PC-3 (cell line): ENCODE data around the gene CRAMP1. TPM values are rescaled to one million over a fixed set of nuclear protein-coding genes. Genes with fewer than 3 reads are reported as not detected.

Experiments used
- ATAC-seq: fragments of 200-7000 bp; cut with Tn5 transposase; 2 replicates; pipeline ENCODE4 v1.9.1; 2020; ENCODE audit warnings: mild to moderate bottlenecking, moderate library complexity
- BruUV-seq: library from RNA; stranded (reverse); fragments of 400-500 nt; replicated peaks from 2 replicates; lab custom pipeline; 2021; lab: Mats Ljungman, UMichigan
- CTCF ChIA-PET: fragments of 300-600 bp; sonication (Branson Sonifier 250); formaldehyde crosslinking; loops from one replicate; lab custom pipeline; 2022; ENCODE audit warnings: antibody characterized with exemption; lab: Charles Lee
- POLR2A ChIA-PET: fragments of 300-600 bp; sonication (Branson Sonifier 250); formaldehyde crosslinking; loops from one replicate; lab custom pipeline; 2022; ENCODE audit warnings: antibody characterized with exemption; ENCODE audit not compliant: unreplicated experiment; lab: Charles Lee
- DNase-seq: peaks from one replicate; pipeline ENCODE4 v3.0.0-alpha.2; 2015
- H2AFZ ChIP-seq: fragments of 300-600 bp; sonication (generic); 2 replicates; pipeline ENCODE4 v1.6.0; 2016; ENCODE audit warnings: antibody characterized with exemption, low read length
- H3F3A ChIP-seq: fragments of 300-600 bp; sonication (generic); one replicate; pipeline ENCODE4 v1.6.0; 2017; ENCODE audit warnings: antibody characterized with exemption, low read length, control low read depth, mild to moderate bottlenecking; ENCODE audit not compliant: unreplicated experiment
- H3K27ac ChIP-seq: fragments of 300-600 bp; sonication (generic); 2 replicates; pipeline ENCODE4 v1.5.1; 2016; ENCODE audit warnings: mild to moderate bottlenecking, low read length
- H3K27me3 ChIP-seq: fragments of 300-600 bp; sonication (generic); 2 replicates; pipeline ENCODE4 v1.6.1; 2016; ENCODE audit warnings: low read length, mixed read lengths
- H3K36me3 ChIP-seq: fragments of 300-600 bp; sonication (generic); 2 replicates; pipeline ENCODE4 v1.6.1; 2016; ENCODE audit warnings: low read depth, mixed run types, low read length, mixed read lengths
- H3K4me1 ChIP-seq: fragments of 300-600 bp; sonication (generic); 2 replicates; pipeline ENCODE4 v1.5.1; 2016; ENCODE audit warnings: low read length; ENCODE audit not compliant: insufficient read depth
- H3K4me2 ChIP-seq: fragments of 300-600 bp; sonication (generic); 2 replicates; pipeline ENCODE4 v1.6.0; 2016; ENCODE audit warnings: low read length
- H3K4me3 ChIP-seq: fragments of 300-600 bp; sonication (generic); 2 replicates; pipeline ENCODE4 v1.5.1; 2016; ENCODE audit warnings: mild to moderate bottlenecking, low read length, mixed read lengths
- H3K79me2 ChIP-seq: fragments of 300-600 bp; sonication (generic); 2 replicates; pipeline ENCODE4 v1.6.1; 2017; ENCODE audit warnings: low read length, mixed read lengths
- H3K9ac ChIP-seq: fragments of 300-600 bp; sonication (generic); 2 replicates; pipeline ENCODE4 v1.6.0; 2016; ENCODE audit warnings: mild to moderate bottlenecking, low read length
- H3K9me2 ChIP-seq: fragments of 300-600 bp; sonication (generic); replicated peaks from 2 replicates; pipeline ENCODE4 v1.6.1; 2016; ENCODE audit warnings: mixed run types, low read length, mixed read lengths
- H3K9me3 ChIP-seq: fragments of 300-600 bp; sonication (generic); 2 replicates; pipeline ENCODE4 v1.6.1; 2016; ENCODE audit warnings: low read length, mixed read lengths
- H4K20me1 ChIP-seq: fragments of 300-600 bp; sonication (generic); 2 replicates; pipeline ENCODE4 v1.6.1; 2016; ENCODE audit warnings: low read length, mixed read lengths
- EZH2 ChIP-seq: fragments of 300-600 bp; sonication (generic); IDR thresholded peaks from one replicate; pipeline ENCODE4 v1.6.1; 2017; ENCODE audit warnings: antibody characterized with exemption, mild to moderate bottlenecking, low read length; ENCODE audit not compliant: unreplicated experiment
- EZH2phosphoT487 ChIP-seq: fragments of 300-600 bp; sonication (generic); IDR thresholded peaks from 2 replicates; pipeline ENCODE4 v1.6.1; 2018; ENCODE audit warnings: mild to moderate bottlenecking, antibody characterized with exemption, low read length, borderline replicate concordance
- intact Hi-C: fragments of 100-400 bp; cut with micrococcal nuclease; formaldehyde crosslinking; loops from 2 replicates; pipeline ENCODE4 v1.9.0; 2023
- total RNA-seq: library from RNA; depleted of rRNA; stranded (reverse); fragments of >200 nt; gene quantifications from 2 replicates; pipeline ENCODE4 v1.2.3, GENCODE V29; 2014
- TF ChIP-seq, protein P1 (sequence below): fragments of 300-600 bp; sonication (generic); conservative IDR thresholded peaks from 2 replicates; pipeline ENCODE4 v1.5.1; 2017; ENCODE audit warnings: antibody characterized with exemption, low read depth, mild to moderate bottlenecking, low read length

CRAMP1 gene
- total RNA-seq, 1 experiment from 2014 or later, result 8.5 TPM

DNA sequence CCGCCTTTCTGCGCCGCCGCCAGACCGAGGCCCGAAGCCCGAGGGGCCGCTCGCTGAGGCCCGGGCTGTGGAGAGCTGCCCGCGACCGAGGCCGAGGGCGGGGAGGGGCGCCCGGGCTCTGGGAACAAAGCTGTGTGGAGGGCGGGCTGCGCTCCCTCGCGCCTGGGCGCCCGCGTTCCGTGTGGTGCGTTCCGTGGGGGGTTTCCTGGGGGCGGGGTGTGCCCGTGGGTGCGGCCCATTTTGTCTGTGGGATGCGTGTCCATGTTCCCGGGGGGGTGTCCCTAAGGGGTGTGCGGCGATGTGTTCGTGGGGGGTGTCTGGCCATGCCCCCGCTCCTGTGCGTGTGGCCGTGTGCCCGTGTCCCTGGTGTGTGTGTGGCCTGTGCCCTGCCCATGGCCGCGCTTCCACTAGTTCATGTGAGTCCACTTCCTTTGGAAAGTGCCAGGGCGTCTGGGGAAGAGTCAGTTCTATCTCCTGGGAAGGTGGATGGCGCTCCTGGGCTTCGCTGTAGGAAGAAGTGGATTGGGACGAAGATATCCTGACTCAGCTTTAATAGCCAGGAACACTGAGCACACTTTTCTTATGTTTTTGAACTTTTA, 66.4 kb downstream of the CRAMP1 start:
- POLR2A ChIA-PET, result interaction anchor here (0.6 to 1.5 kb wide), 4 partner anchors 27 to 104 kb away, joined by 3 to 26 read pairs (median 5); partner anchors contain the start of genes CRAMP1, IFT140, MAPK8IP3 and NUBP2
- ATAC-seq (peak; percentile 34), DNase-seq (peak; percentile 48)
- H3K4me2 ChIP-seq, result peak overlapping the region; percentile 99
- TF ChIP-seq EZH2phosphoT487 (no peak), EZH2 (no peak)
- TF ChIP-seq, protein P1, sequence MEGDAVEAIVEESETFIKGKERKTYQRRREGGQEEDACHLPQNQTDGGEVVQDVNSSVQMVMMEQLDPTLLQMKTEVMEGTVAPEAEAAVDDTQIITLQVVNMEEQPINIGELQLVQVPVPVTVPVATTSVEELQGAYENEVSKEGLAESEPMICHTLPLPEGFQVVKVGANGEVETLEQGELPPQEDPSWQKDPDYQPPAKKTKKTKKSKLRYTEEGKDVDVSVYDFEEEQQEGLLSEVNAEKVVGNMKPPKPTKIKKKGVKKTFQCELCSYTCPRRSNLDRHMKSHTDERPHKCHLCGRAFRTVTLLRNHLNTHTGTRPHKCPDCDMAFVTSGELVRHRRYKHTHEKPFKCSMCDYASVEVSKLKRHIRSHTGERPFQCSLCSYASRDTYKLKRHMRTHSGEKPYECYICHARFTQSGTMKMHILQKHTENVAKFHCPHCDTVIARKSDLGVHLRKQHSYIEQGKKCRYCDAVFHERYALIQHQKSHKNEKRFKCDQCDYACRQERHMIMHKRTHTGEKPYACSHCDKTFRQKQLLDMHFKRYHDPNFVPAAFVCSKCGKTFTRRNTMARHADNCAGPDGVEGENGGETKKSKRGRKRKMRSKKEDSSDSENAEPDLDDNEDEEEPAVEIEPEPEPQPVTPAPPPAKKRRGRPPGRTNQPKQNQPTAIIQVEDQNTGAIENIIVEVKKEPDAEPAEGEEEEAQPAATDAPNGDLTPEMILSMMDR, result no peak
- no peak overlapping the region for H2AFZ ChIP-seq
- BruUV-seq, result TSS peak; percentile 58
- H4K20me1 ChIP-seq, result peaks cover 9% of the 10 kb centered on the region; the same call in 1 of the 2 replicates
- peaks cover 53% of the 10 kb centered on the region for H3K79me2 ChIP-seq
- CTCF ChIA-PET, result no interaction called here
- H3K27ac ChIP-seq, result peak overlapping the region; percentile 76
- intact Hi-C loops, result loop anchor here (2.0 to 5.0 kb wide), 2 partner anchors 26 to 94 kb away; partner anchors contain the start of genes EME2, MRPS34 and NME3
- H3K4me3 ChIP-seq, result peak overlapping the region; percentile 76
- peak overlapping the region; percentile 96 for H3K9ac ChIP-seq
- H3K4me1 ChIP-seq, result peaks cover 29% of the 10 kb centered on the region
- no peaks in the 10 kb centered on the region for H3K27me3 ChIP-seq
- H3K9me3 ChIP-seq, result no peaks in the 10 kb centered on the region
- no peaks in the 10 kb centered on the region for H3K9me2 ChIP-seq
- no peaks in the 10 kb centered on the region for H3F3A ChIP-seq
- H3K36me3 ChIP-seq, result peaks cover 6% of the 10 kb centered on the region

GRCh38 chr16:1680361-1680760, 68.2 kb downstream of the CRAMP1 start:
- Histone ChIP-seq H3K27ac (peak overlapping the region; percentile 76), H3K9me2 (no peaks in the 10 kb centered on the region), H3K36me3 (peaks cover 17% of the 10 kb centered on the region), H2AFZ (no peak overlapping the region), H3K9ac (peak overlapping the region; percentile 96), H3K4me2 (peak overlapping the region; percentile 99), H4K20me1 (peaks cover 9% of the 10 kb centered on the region; the same call in 1 of the 2 replicates), H3K27me3 (no peaks in the 10 kb centered on the region), H3F3A (no peaks in the 10 kb centered on the region), H3K4me1 (peaks cover 16% of the 10 kb centered on the region), H3K79me2 (peaks cover 71% of the 10 kb centered on the region), H3K9me3 (no peaks in the 10 kb centered on the region), H3K4me3 (peak overlapping the region; percentile 76)
- ChIA-PET CTCF (interaction anchor here (0.6 kb wide), 1 partner anchor 25 kb away, joined by 5 read pairs; no protein-coding TSS in a partner anchor), POLR2A (no interaction called here)
- intact Hi-C loops, result loop anchor here (1.0 kb wide), 1 partner anchor 9 kb away; no protein-coding TSS in a partner anchor
- TF ChIP-seq EZH2 (no peak), EZH2phosphoT487 (no peak)
- TF ChIP-seq, protein P1, result no peak
- BruUV-seq, result no TSS peak
- ATAC-seq, result no peak
- no peak for DNase-seq

- no peak for DNase-seq
- peaks cover 78% of the 10 kb centered on the region for H3K79me2 ChIP-seq
- H3K9me2 ChIP-seq, result no peaks in the 10 kb centered on the region
- H3F3A ChIP-seq, result no peaks in the 10 kb centered on the region
- peak overlapping the region; percentile 76; the same call in 1 of the 2 replicates for H3K27ac ChIP-seq
- peak overlapping the region; percentile 99 for H3K4me2 ChIP-seq
- H3K36me3 ChIP-seq, result peaks cover 22% of the 10 kb centered on the region
- no peaks in the 10 kb centered on the region for H3K9me3 ChIP-seq
- H3K4me1 ChIP-seq, result peaks cover 19% of the 10 kb centered on the region
- no peak for ATAC-seq
- 0 out of 2 replicates have a peak overlapping the region, but pooled peaks have one; percentile 76 for H3K4me3 ChIP-seq
- intact Hi-C loops, result no loop called here
- POLR2A ChIA-PET, result no interaction called here
- H3K9ac ChIP-seq, result peak overlapping the region; percentile 96
- H4K20me1 ChIP-seq, result peaks cover 9% of the 10 kb centered on the region; the same call in 1 of the 2 replicates
- BruUV-seq, result no TSS peak
- CTCF ChIA-PET, result no interaction called here
- H2AFZ ChIP-seq, result no peak overlapping the region
- no peak for TF ChIP-seq EZH2
- TF ChIP-seq, protein P1, result no peak
- H3K27me3 ChIP-seq, result no peaks in the 10 kb centered on the region
These were observed 68.9 kb downstream of the CRAMP1 start for GRCh38 chr16:1681032-1681431.
